Nephron (organoid): ENCODE data around the gene ZNF524.

Experiments
- H3K27ac Mint-ChIP-seq, 3 experiments: 2 replicates each; pipeline ENCODE4 v1.8.0; 2020; ENCODE audit warnings: mixed read lengths in 3 of 3, mild to moderate bottlenecking in 2 of 3, moderate library complexity in 1 of 3
- H3K27me3 Mint-ChIP-seq: 2 replicates; pipeline ENCODE4 v1.8.0; 2021; ENCODE audit warnings: low read depth, mild to moderate bottlenecking, moderate library complexity, mixed read lengths
- H3K36me3 Mint-ChIP-seq: 2 replicates; pipeline ENCODE4 v1.8.0; 2020; ENCODE audit warnings: low read depth, mixed read lengths
- H3K4me1 Mint-ChIP-seq: 2 replicates; pipeline ENCODE4 v1.8.0; 2020; ENCODE audit warnings: mixed read lengths
- H3K4me3 Mint-ChIP-seq, 3 experiments: 2 replicates each; pipeline ENCODE4 v1.8.0; 2020; ENCODE audit warnings: mild to moderate bottlenecking in 3 of 3, mixed read lengths in 3 of 3, moderate library complexity in 2 of 3
- H3K9me3 Mint-ChIP-seq: 2 replicates; pipeline ENCODE4 v1.8.0; 2020; ENCODE audit warnings: mixed read lengths
- CTCF ChIP-seq, 3 experiments: fragments of 200-600 bp; sonication (generic); IDR thresholded peaks; one replicate each; pipeline ENCODE4 v1.5.0; 2021; ENCODE audit warnings: antibody characterized with exemption in 3 of 3; ENCODE audit not compliant: unreplicated experiment in 3 of 3

ZNF524 gene

GRCh38 chr19:55592391-55593090 is 7.5 kb upstream of the ZNF524 start:
- H3K27me3 Mint-ChIP-seq, result no peaks in the 10 kb centered on the region
- no peak overlapping the region for H3K4me3 Mint-ChIP-seq
- H3K9me3 Mint-ChIP-seq, result no peaks in the 10 kb centered on the region

DNA sequence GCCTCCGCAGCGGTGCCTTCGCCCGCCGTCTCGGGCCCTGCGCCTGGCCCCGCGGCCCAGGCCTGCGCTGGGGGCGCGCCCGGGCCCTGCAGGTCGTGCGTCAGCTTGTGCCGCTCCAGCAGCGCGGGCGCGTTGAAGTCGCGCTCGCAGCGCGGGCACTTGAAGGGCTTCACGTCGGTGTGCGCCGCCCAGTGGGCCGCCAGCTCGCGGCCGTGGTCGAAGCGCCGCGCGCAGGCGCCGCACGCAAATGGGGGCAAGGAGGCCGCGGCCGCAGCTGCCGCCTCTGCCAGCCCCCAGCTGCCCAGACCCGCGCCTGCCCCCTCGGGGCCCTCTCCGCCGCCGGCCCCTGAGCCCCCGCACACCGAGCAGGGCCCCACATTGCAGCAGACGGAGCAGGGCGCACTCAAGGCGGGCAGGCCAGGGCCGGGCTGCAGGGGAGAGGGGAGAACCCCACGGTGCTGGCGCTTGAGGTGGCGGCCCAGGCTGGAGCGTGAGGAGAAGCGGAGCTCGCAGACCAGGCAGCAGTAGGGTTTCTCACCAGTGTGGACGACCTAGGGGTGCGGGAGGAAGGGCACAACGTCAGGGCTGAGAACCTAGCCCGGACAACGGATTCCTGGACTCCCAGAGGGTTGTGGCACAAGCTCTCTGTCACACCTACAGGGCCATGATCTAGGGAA is 6.9 kb upstream of the ZNF524 start:
- peak overlapping the region in 1 of 3 experiments; percentile 43 for H3K27ac Mint-ChIP-seq
- H3K27me3 Mint-ChIP-seq, result no peaks in the 10 kb centered on the region
- no peak for TF ChIP-seq CTCF (IDR thresholded peaks at IDR 0.05; ENCODE audit: unreplicated experiment in 3 of 3)
- H3K4me1 Mint-ChIP-seq, result peaks cover 5% of the 10 kb centered on the region
- H3K4me3 Mint-ChIP-seq, result no peak overlapping the region
- no peaks in the 10 kb centered on the region for H3K9me3 Mint-ChIP-seq
- H3K36me3 Mint-ChIP-seq, result peaks cover 47% of the 10 kb centered on the region

More at GRCh38 chr19:55592391-55593090, 7.5 kb upstream of the ZNF524 start:
- Mint-ChIP-seq H3K36me3 (peaks cover 42% of the 10 kb centered on the region), H3K27ac (no peak overlapping the region), H3K4me1 (peaks cover 6% of the 10 kb centered on the region)
- TF ChIP-seq CTCF (IDR thresholded peaks at IDR 0.05; ENCODE audit: unreplicated experiment in 3 of 3), result no peak

- no peaks in the 10 kb centered on the region for H3K9me3 Mint-ChIP-seq
- TF ChIP-seq CTCF (IDR thresholded peaks at IDR 0.05; ENCODE audit: unreplicated experiment in 3 of 3), result no peak
- H3K27ac Mint-ChIP-seq, result peak overlapping the region in 2 of 3 experiments; percentile 6 to 12
- peak overlapping the region in 1 of 3 experiments; percentile 11 for H3K4me3 Mint-ChIP-seq
- H3K36me3 Mint-ChIP-seq, result peaks cover 53% of the 10 kb centered on the region
- H3K27me3 Mint-ChIP-seq, result no peaks in the 10 kb centered on the region
- peaks cover 12% of the 10 kb centered on the region for H3K4me1 Mint-ChIP-seq
Measured at GRCh38 chr19:55594996-55595545, 5.0 kb upstream of the ZNF524 start.

DNA sequence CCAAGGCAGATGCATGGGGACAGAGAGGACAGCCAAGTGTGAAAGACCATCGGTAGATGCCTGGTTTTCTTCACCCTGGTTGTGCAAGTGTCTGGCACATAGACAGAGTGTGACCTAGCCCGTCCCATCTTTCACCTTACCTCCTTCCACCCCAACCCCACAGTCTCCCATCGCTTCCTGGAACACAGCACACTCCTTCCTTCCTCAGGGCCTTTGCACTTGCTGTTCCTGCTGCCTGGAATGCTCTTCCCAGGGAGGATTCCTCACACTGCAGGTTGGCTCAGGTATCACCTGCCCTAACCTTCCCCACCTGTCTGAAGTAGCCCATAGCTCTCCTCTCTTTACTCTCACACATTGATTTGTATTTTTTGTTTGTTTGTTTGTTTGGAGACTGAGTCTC is 3.8 kb upstream of the ZNF524 start:
- TF ChIP-seq CTCF (IDR thresholded peaks at IDR 0.05; ENCODE audit: unreplicated experiment in 3 of 3), result no peak
- Mint-ChIP-seq H3K4me3 (peak overlapping the region in 2 of 3 experiments; percentile 39 to 62), H3K4me1 (peaks cover 12% of the 10 kb centered on the region), H3K9me3 (no peaks in the 10 kb centered on the region), H3K36me3 (peaks cover 51% of the 10 kb centered on the region), H3K27me3 (no peaks in the 10 kb centered on the region), H3K27ac (peak overlapping the region in 1 of 3 experiments; percentile 24)

GRCh38 chr19:55597501-55597921 is 2.6 kb upstream of the ZNF524 start:
- no peak for TF ChIP-seq CTCF (IDR thresholded peaks at IDR 0.05; ENCODE audit: unreplicated experiment in 3 of 3)
- Mint-ChIP-seq H3K36me3 (peaks cover 46% of the 10 kb centered on the region), H3K27me3 (no peaks in the 10 kb centered on the region), H3K4me1 (peaks cover 12% of the 10 kb centered on the region), H3K27ac (peak overlapping the region in 1 of 3 experiments; percentile 35), H3K9me3 (no peaks in the 10 kb centered on the region), H3K4me3 (no peak overlapping the region)
